Neuronal stem cell (in vitro differentiated cells): Measurements from ENCODE around the gene CST7.

ENCODE experiments used
- DNase-seq: peaks from one replicate; pipeline ENCODE4 v3.0.0-alpha.2; 2013; ENCODE audit warnings: low spot score
- H2AFZ ChIP-seq: one replicate; pipeline ENCODE4 v1.6.1; 2013; ENCODE audit warnings: mild to moderate bottlenecking, low read length, inconsistent platforms
- H2AK5ac ChIP-seq: 2 replicates; pipeline ENCODE4 v1.6.1; 2013; ENCODE audit warnings: low read depth, mild to moderate bottlenecking, inconsistent platforms, low read length, moderate library complexity, mixed read lengths
- H2BK120ac ChIP-seq: 2 replicates; pipeline ENCODE4 v1.6.1; 2013; ENCODE audit warnings: low read depth, mild to moderate bottlenecking, inconsistent platforms, low read length, moderate library complexity, mixed read lengths
- H2BK12ac ChIP-seq: one replicate; pipeline ENCODE4 v1.6.1; 2013; ENCODE audit warnings: low read length, inconsistent platforms
- H2BK15ac ChIP-seq: 2 replicates; pipeline ENCODE4 v1.6.1; 2013; ENCODE audit warnings: mild to moderate bottlenecking, low read length, inconsistent platforms, mixed read lengths
- H2BK5ac ChIP-seq: one replicate; pipeline ENCODE4 v1.6.1; 2013; ENCODE audit warnings: inconsistent platforms, mild to moderate bottlenecking, low read length, moderate library complexity
- H3K14ac ChIP-seq: one replicate; pipeline ENCODE4 v1.6.1; 2013; ENCODE audit warnings: low read length, inconsistent platforms
- H3K18ac ChIP-seq: 2 replicates; pipeline ENCODE4 v1.6.1; 2013; ENCODE audit warnings: low read length, inconsistent platforms
- H3K23ac ChIP-seq: 2 replicates; pipeline ENCODE4 v1.6.1; 2013; ENCODE audit warnings: low read depth, mild to moderate bottlenecking, mixed read lengths, low read length, inconsistent platforms; ENCODE audit not compliant: poor library complexity
- H3K27ac ChIP-seq: replicated peaks from 3 replicates; pipeline ENCODE4 v1.5.1; 2013; ENCODE audit warnings: low read length, inconsistent platforms
- H3K27me3 ChIP-seq, 3 experiments: 2 replicates each; pipeline ENCODE4 v1.6.1; 2013; ENCODE audit warnings: low read length in 3 of 3, mild to moderate bottlenecking in 2 of 3, inconsistent platforms in 1 of 3, low read depth in 1 of 3, mixed read lengths in 1 of 3, moderate library complexity in 1 of 3; ENCODE audit not compliant: control insufficient read depth in 3 of 3, insufficient read depth in 3 of 3
- H3K36me3 ChIP-seq, 2 donors: replicated peaks in 1 of 2; 2 replicates each; pipeline ENCODE4 v1.6.1; 2013; ENCODE audit warnings: low read length in 2 of 2; ENCODE audit not compliant: control insufficient read depth in 2 of 2, insufficient read depth in 2 of 2
- H3K4ac ChIP-seq: 2 replicates; pipeline ENCODE4 v1.6.1; 2013; ENCODE audit warnings: inconsistent platforms, mild to moderate bottlenecking, low read length, moderate library complexity
- H3K4me1 ChIP-seq, 2 donors: 1 replicate in 1 of 2; 2 replicates in 1 of 2; pipeline ENCODE4 v1.6.1; 2013; ENCODE audit warnings: low read length in 2 of 2, low read depth in 1 of 2; ENCODE audit not compliant: control insufficient read depth in 2 of 2, insufficient read depth in 1 of 2
- H3K4me2 ChIP-seq: one replicate; pipeline ENCODE4 v1.6.1; 2013; ENCODE audit warnings: mild to moderate bottlenecking, low read length, inconsistent platforms; ENCODE audit not compliant: insufficient read depth, poor library complexity, severe bottlenecking
- H3K4me3 ChIP-seq, 2 donors: 2 replicates each; pipeline ENCODE4 v1.5.1; 2013; ENCODE audit warnings: low read length in 2 of 2, mild to moderate bottlenecking in 2 of 2, inconsistent platforms in 1 of 2, moderate library complexity in 1 of 2
- H3K79me1 ChIP-seq: one replicate; pipeline ENCODE4 v1.6.1; 2013; ENCODE audit warnings: low read depth, mild to moderate bottlenecking, inconsistent platforms, low read length, moderate library complexity
- H3K9ac ChIP-seq: one replicate; pipeline ENCODE4 v1.6.1; 2013; ENCODE audit warnings: mild to moderate bottlenecking, low read depth, low read length, inconsistent platforms; ENCODE audit not compliant: poor library complexity
- H3K9me3 ChIP-seq, 2 donors: replicated peaks in 1 of 2; 2 replicates each; pipeline versions ENCODE3 to v1.6.1; 2013; ENCODE audit warnings: low read length in 2 of 2, mild to moderate bottlenecking in 2 of 2, inconsistent platforms in 1 of 2, low read depth in 1 of 2, mixed read lengths in 1 of 2, moderate library complexity in 1 of 2; ENCODE audit not compliant: control insufficient read depth in 2 of 2, insufficient read depth in 1 of 2
- H4K8ac ChIP-seq: one replicate; pipeline ENCODE4 v1.6.1; 2013; ENCODE audit warnings: low read depth, mild to moderate bottlenecking, inconsistent platforms, low read length, moderate library complexity
- H4K91ac ChIP-seq: one replicate; pipeline ENCODE4 v1.6.1; 2013; ENCODE audit warnings: low read length, low read depth, mild to moderate bottlenecking, inconsistent platforms; ENCODE audit not compliant: poor library complexity
- WGBS, 2 donors: extraction: QIAGEN DNeasy Blood & Tissue Kit; methylation state at CpG; one replicate each; pipeline ENCODE4 v1.1.7; 2013; ENCODE audit warnings: missing lambda C conversion rate in 2 of 2, mixed read lengths in 1 of 2; ENCODE audit not compliant: insufficient read length in 2 of 2, insufficient replicate concordance in 1 of 2; ENCODE audit errors: extremely low coverage in 2 of 2; 5-methylcytosine and 5-hydroxymethylcytosine counted together

CST7 gene

DNA sequence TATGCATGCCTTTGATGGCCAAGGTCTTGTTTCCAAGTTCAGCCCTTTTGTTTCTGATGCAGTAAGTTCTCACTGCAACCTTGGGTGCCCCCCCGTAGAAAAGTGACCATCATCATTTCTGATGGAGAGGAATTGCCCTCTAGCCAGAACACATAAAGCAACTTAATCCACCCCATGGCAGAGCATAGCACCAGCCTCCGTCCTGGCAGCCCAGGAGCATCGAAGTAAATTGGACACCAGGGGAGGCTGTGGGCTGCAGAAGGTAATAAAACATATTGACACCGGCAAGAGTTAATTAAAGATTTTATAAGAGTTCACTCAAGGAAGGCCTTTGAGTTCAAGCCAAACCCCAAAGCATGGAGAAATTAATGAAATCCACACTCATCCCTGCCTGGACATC, 39.2 kb upstream of the CST7 start:
- Histone ChIP-seq H3K9me3 (peaks cover 0 to 4% of the 10 kb centered on the region in 2 donors), H2BK12ac (no peak overlapping the region), H3K14ac (no peak overlapping the region), H3K23ac (no peak overlapping the region), H3K4ac (no peak overlapping the region), H3K4me3 (no peak overlapping the region), H3K27ac (no peak overlapping the region), H4K91ac (no peak overlapping the region), H3K36me3 (no peaks in the 10 kb centered on the region), H2BK120ac (no peak overlapping the region), H4K8ac (no peak overlapping the region), H3K4me2 (no peak overlapping the region), H3K4me1 (no peaks in the 10 kb centered on the region), H2AK5ac (no peak overlapping the region), H2AFZ (no peak overlapping the region), H3K9ac (no peak overlapping the region), H2BK15ac (no peak overlapping the region), H3K79me1 (no peaks in the 10 kb centered on the region), H3K27me3 (no peaks in the 10 kb centered on the region), H3K18ac (no peak overlapping the region), H2BK5ac (no peak overlapping the region)
- no peak for DNase-seq
- no CpG with 5 or more reads among the region's 4 CpGs for WGBS, 2 donors

DNA sequence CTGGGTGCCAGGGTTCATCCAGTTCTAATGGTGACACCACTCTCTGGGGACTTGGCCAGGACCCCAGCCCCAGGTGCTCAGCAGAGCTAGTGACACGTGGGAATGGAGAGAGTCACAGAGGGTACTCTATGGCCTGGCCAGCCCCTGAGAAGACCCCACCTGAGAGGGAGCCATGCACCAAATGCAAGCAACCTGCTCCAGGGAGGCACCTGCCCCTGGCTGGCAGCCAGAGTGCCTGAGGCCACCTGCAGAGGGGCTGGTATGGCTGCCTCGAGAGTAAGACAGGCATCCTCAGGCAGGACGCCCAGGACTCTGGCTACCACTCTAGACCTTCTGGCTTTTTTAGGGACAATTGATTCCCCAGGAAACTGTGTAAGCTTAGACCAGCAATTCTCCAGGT, 38.6 kb upstream of the CST7 start:
- Histone ChIP-seq H2BK120ac (no peak overlapping the region), H3K36me3 (no peaks in the 10 kb centered on the region), H3K4me3 (no peak overlapping the region), H3K79me1 (no peaks in the 10 kb centered on the region), H2BK5ac (no peak overlapping the region), H3K4ac (no peak overlapping the region), H4K91ac (no peak overlapping the region), H2BK12ac (no peak overlapping the region), H3K27me3 (no peaks in the 10 kb centered on the region), H3K18ac (no peak overlapping the region), H3K27ac (no peak overlapping the region), H3K14ac (no peak overlapping the region), H3K9me3 (peaks cover 0 to 4% of the 10 kb centered on the region in 2 donors), H4K8ac (no peak overlapping the region), H2AK5ac (peak overlapping the region; percentile 26), H3K4me2 (no peak overlapping the region), H2BK15ac (peak overlapping the region; percentile 24), H2AFZ (no peak overlapping the region), H3K23ac (peak overlapping the region; percentile 65), H3K9ac (no peak overlapping the region), H3K4me1 (no peaks in the 10 kb centered on the region)
- WGBS, 2 donors, result no CpG with 5 or more reads among the region's 3 CpGs
- no peak for DNase-seq

DNA sequence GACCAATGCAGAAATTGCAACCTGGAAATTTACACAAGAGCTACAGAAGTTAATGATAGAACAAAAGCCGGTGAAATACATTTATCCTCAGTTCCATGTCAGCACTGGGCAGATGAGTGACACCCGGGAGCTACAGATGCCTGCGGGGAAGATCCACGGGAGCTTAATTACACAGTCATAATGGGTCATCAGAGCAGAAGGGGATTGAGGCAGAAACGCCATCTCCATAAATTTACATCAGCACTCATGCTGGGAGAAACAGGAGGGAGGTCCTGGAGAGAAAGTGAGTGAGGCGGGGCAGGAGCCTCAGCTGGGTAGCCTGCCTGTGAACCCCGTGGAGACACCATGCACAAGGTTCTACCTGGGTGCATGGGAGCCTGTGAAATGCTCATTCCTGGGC, 37.6 kb upstream of the CST7 start:
- Histone ChIP-seq H3K14ac (no peak overlapping the region), H3K4me2 (no peak overlapping the region), H3K27me3 (no peaks in the 10 kb centered on the region), H2BK120ac (no peak overlapping the region), H3K4me3 (no peak overlapping the region), H4K91ac (no peak overlapping the region), H3K18ac (no peak overlapping the region), H3K4me1 (no peaks in the 10 kb centered on the region), H3K9ac (no peak overlapping the region), H2BK12ac (no peak overlapping the region), H2BK15ac (no peak overlapping the region), H3K23ac (no peak overlapping the region), H3K27ac (no peak overlapping the region), H3K36me3 (no peaks in the 10 kb centered on the region), H4K8ac (no peak overlapping the region), H3K4ac (no peak overlapping the region), H2BK5ac (no peak overlapping the region), H2AFZ (no peak overlapping the region), H3K9me3 (peaks cover 0 to 4% of the 10 kb centered on the region in 2 donors), H2AK5ac (no peak overlapping the region), H3K79me1 (no peaks in the 10 kb centered on the region)
- no peak for DNase-seq
- no CpG with 5 or more reads among the region's 7 CpGs for WGBS, 2 donors

DNA sequence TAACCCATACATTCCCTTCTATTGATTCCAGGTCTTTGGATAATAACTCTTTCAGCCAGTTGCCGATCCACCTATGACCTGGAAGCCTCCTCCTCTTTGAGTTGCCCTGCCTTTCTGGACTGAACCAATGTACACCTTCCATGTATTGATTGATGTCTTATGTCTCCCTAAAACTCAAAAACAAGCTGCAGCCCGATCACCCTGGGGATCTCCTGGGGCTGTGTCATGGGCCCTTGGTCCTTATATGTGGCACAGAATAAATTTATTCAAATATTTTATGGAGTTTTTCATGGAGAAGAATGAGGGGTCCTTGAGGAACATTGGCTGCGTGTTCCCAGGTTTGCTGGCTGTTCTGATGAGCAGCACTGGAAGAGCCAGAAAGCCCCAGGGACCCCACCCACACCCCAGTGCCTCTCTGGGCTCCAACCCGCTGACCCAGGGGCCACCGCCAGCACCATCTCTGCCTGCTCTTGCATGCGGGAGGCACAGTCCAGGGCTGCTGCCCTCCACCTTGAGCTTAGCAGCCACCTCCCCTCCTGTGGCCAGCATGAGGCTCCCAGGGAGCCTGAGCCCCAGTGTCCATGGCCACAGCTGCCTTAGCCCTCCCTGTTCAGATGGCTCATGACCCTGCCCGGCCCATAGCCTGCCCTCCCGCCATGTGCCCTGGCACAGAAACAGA, 36.5 kb upstream of the CST7 start:
- Histone ChIP-seq H3K4me3 (no peak overlapping the region), H3K14ac (peak overlapping the region; percentile 47), H3K18ac (peak overlapping the region; percentile 90), H3K4me1 (no peaks in the 10 kb centered on the region), H2BK15ac (peak overlapping the region; percentile 99), H3K27ac (no peak overlapping the region), H2BK5ac (peak overlapping the region; percentile 44), H2AK5ac (peak overlapping the region; percentile 92), H2BK120ac (peak overlapping the region; percentile 93), H4K8ac (no peak overlapping the region), H3K4me2 (no peak overlapping the region), H4K91ac (no peak overlapping the region), H3K9ac (no peak overlapping the region), H3K36me3 (no peaks in the 10 kb centered on the region), H3K23ac (peak overlapping the region; percentile 47), H2AFZ (no peak overlapping the region), H3K9me3 (peaks cover 0 to 2% of the 10 kb centered on the region in 2 donors), H3K4ac (peak overlapping the region; percentile 99), H3K27me3 (no peaks in the 10 kb centered on the region), H2BK12ac (peak overlapping the region; percentile 34), H3K79me1 (peaks cover 1% of the 10 kb centered on the region)
- WGBS, 2 donors, result no CpG with 5 or more reads among the region's 8 CpGs
- no peak for DNase-seq
